Activated CD8-positive, alpha-beta memory T cell treated with anti-CD3 and anti-CD28 coated beads for 24 hours (primary cell): ENCODE results near the gene INPP4B.

ENCODE experiments used
- DNase-seq: peaks from one replicate; pipeline ENCODE4 v3.0.0-alpha.2; 2020

Gene INPP4B

GRCh38 chr4:142367418-142368180, 478.5 kb downstream of the INPP4B start:
- no peak for DNase-seq

- no peak for DNase-seq
Observed at GRCh38 chr4:142366769-142367181, 479.3 kb downstream of the INPP4B start.

GRCh38 chr4:142365391-142365790, 480.7 kb downstream of the INPP4B start:
- no peak for DNase-seq

GRCh38 chr4:142363686-142364085, 482.4 kb downstream of the INPP4B start:
- no peak for DNase-seq

- no peak for DNase-seq
Observed at GRCh38 chr4:142361981-142362380, 484.1 kb downstream of the INPP4B start.

- DNase-seq, result no peak
Observed at GRCh38 chr4:142360657-142361056, 485.4 kb downstream of the INPP4B start.

- DNase-seq, result no peak
Observed at GRCh38 chr4:142358656-142359055, 487.4 kb downstream of the INPP4B start.

GRCh38 chr4:142356801-142357200, 489.3 kb downstream of the INPP4B start:
- DNase-seq, result no peak

- no peak for DNase-seq
Observed at GRCh38 chr4:142356118-142356759, 489.9 kb downstream of the INPP4B start.

GRCh38 chr4:142355421-142355930, 490.6 kb downstream of the INPP4B start:
- DNase-seq, result no peak

GRCh38 chr4:142354794-142355420, 491.2 kb downstream of the INPP4B start:
- DNase-seq, result no peak

- DNase-seq, result no peak
Observed at GRCh38 chr4:142354041-142354440, 492.1 kb downstream of the INPP4B start.

GRCh38 chr4:142353149-142353738, 492.9 kb downstream of the INPP4B start:
- DNase-seq, result no peak

- no peak for DNase-seq
Observed at GRCh38 chr4:142352712-142353111, 493.4 kb downstream of the INPP4B start.

GRCh38 chr4:142351958-142352357, 494.1 kb downstream of the INPP4B start:
- DNase-seq, result no peak

GRCh38 chr4:142350871-142351270, 495.2 kb downstream of the INPP4B start:
- no peak for DNase-seq

GRCh38 chr4:142348613-142349021, 497.5 kb downstream of the INPP4B start:
- DNase-seq, result no peak

- DNase-seq, result no peak
Observed at GRCh38 chr4:142347241-142347640, 498.9 kb downstream of the INPP4B start.

GRCh38 chr4:142345924-142346323, 500.2 kb downstream of the INPP4B start:
- no peak for DNase-seq

GRCh38 chr4:142341268-142341667, 504.8 kb downstream of the INPP4B start:
- no peak for DNase-seq

- no peak for DNase-seq
Observed at GRCh38 chr4:142339053-142339452, 507.0 kb downstream of the INPP4B start.

GRCh38 chr4:142336251-142336934, 509.7 kb downstream of the INPP4B start:
- no peak for DNase-seq

GRCh38 chr4:142334931-142335330, 511.2 kb downstream of the INPP4B start:
- no peak for DNase-seq
